Middle frontal gyrus (tissue), 1 donor: Measurements from ENCODE around the gene SLIT3.
"Not testable (repeated sequence)": the region's sequence is repeated elsewhere in the genome, so short reads cannot be mapped to it uniquely, and the experiment has no call there.

Source experiments
- DNase-seq: peaks from one replicate; pipeline ENCODE4 v3.0.0-alpha.2; 2015; ENCODE audit warnings: low spot score; ENCODE audit errors: extremely low spot score

The SLIT3 gene

GRCh38 chr5:168746893-168747640 lies 553.9 kb downstream of the SLIT3 start:
- DNase-seq: no peak

GRCh38 chr5:168746126-168746892 lies 554.6 kb downstream of the SLIT3 start:
- not testable (repeated sequence) for DNase-seq

GRCh38 chr5:168743617-168744016 lies 557.3 kb downstream of the SLIT3 start:
- DNase-seq: no peak

GRCh38 chr5:168742311-168742710 lies 558.6 kb downstream of the SLIT3 start:
- DNase-seq: not testable (repeated sequence)

GRCh38 chr5:168740811-168741213 lies 560.1 kb downstream of the SLIT3 start:
- DNase-seq: no peak

- no peak for DNase-seq
These were observed 560.7 kb downstream of the SLIT3 start for GRCh38 chr5:168740092-168740800.

GRCh38 chr5:168737066-168737465 lies 563.9 kb downstream of the SLIT3 start:
- no peak for DNase-seq

GRCh38 chr5:168736281-168736831 lies 564.6 kb downstream of the SLIT3 start:
- no peak for DNase-seq

GRCh38 chr5:168734620-168735300 lies 566.2 kb downstream of the SLIT3 start:
- no peak for DNase-seq

- DNase-seq: no peak
These were observed 566.8 kb downstream of the SLIT3 start for GRCh38 chr5:168734119-168734518.

GRCh38 chr5:168728546-168729211 lies 572.3 kb downstream of the SLIT3 start:
- DNase-seq: no peak

- DNase-seq: no peak
These were observed 573.4 kb downstream of the SLIT3 start for GRCh38 chr5:168727547-168727946.

- DNase-seq: no peak
These were observed 574.6 kb downstream of the SLIT3 start for GRCh38 chr5:168726342-168726741.

- DNase-seq: no peak
These were observed 576.7 kb downstream of the SLIT3 start for GRCh38 chr5:168724227-168724626.

GRCh38 chr5:168723037-168723436 lies 577.9 kb downstream of the SLIT3 start:
- DNase-seq: no peak

- DNase-seq: no peak
These were observed 579.0 kb downstream of the SLIT3 start for GRCh38 chr5:168721966-168722365.

GRCh38 chr5:168721002-168721753 lies 579.8 kb downstream of the SLIT3 start:
- DNase-seq: no peak

GRCh38 chr5:168720575-168720974 lies 580.4 kb downstream of the SLIT3 start:
- DNase-seq: no peak

GRCh38 chr5:168714046-168714445 lies 586.9 kb downstream of the SLIT3 start:
- DNase-seq: no peak

- DNase-seq: no peak
These were observed 587.9 kb downstream of the SLIT3 start for GRCh38 chr5:168713051-168713450.
